Measurements from ENCODE around the gene FRMD6. TPM values are rescaled to one million over a fixed set of nuclear protein-coding genes. Genes with fewer than 3 reads are reported as not detected.

Gene FRMD6
- total RNA-seq, 1 experiment from 2014 or later: 9.6 TPM

DNA sequence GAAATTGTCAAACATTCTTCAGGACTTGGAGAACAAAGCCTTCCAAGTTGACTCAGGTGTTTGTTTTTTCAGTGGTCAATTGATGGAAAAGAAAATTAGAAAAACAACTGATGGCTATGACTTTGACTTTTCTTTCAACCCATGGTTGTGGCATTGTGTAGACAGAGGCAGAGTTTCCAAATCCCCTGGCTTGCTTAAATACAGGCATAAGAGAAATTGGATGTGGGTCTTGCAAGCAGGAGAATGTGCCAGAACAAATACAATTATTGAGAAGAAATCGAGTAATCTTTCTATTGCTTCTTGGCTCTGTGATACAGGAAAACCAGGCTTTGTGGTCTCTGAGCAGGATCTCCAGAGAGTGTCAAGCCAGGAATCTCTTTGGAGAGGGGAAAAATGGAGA lies 40.9 kb upstream of the FRMD6 start:
- no peak overlapping the region for H2BK12ac ChIP-seq (ENCODE audit: insufficient read length, low read depth, low read length)
- Mint-ChIP-seq H3K36me3 (ENCODE audit: insufficient read depth in 1 of 3, low read depth in 3 of 3) (no peaks in the 10 kb centered on the region), H3K27ac (no peak overlapping the region), H3K4me1 (peaks cover 5 to 17% of the 10 kb centered on the region in 2 experiments; a peak in 3 of 4 replicates), H3K9me3 (no peaks in the 10 kb centered on the region), H3K4me3 (no peak overlapping the region), H3K27me3 (ENCODE audit: low read depth) (no peaks in the 10 kb centered on the region; the same call in 1 of the 2 replicates)
- TF ChIP-seq, protein P1, sequence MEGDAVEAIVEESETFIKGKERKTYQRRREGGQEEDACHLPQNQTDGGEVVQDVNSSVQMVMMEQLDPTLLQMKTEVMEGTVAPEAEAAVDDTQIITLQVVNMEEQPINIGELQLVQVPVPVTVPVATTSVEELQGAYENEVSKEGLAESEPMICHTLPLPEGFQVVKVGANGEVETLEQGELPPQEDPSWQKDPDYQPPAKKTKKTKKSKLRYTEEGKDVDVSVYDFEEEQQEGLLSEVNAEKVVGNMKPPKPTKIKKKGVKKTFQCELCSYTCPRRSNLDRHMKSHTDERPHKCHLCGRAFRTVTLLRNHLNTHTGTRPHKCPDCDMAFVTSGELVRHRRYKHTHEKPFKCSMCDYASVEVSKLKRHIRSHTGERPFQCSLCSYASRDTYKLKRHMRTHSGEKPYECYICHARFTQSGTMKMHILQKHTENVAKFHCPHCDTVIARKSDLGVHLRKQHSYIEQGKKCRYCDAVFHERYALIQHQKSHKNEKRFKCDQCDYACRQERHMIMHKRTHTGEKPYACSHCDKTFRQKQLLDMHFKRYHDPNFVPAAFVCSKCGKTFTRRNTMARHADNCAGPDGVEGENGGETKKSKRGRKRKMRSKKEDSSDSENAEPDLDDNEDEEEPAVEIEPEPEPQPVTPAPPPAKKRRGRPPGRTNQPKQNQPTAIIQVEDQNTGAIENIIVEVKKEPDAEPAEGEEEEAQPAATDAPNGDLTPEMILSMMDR (conservative IDR thresholded peaks at IDR 0.05): no peak
- H3K23me2 ChIP-seq (ENCODE audit: insufficient read length, low read depth, low read length, poor library complexity, severe bottlenecking): no peaks in the 10 kb centered on the region
- no peak overlapping the region for H3K23ac ChIP-seq (ENCODE audit: insufficient read length, low read depth, low read length)
- H3K4ac ChIP-seq (ENCODE audit: low read depth, low read length): no peak overlapping the region
- H3K14ac ChIP-seq (ENCODE audit: insufficient read depth, low read length): no peak overlapping the region
- no peaks in the 10 kb centered on the region for H3K79me1 ChIP-seq (ENCODE audit: insufficient read depth, low read depth, low read length, poor library complexity, severe bottlenecking)
- no peak overlapping the region for H4K5ac ChIP-seq (ENCODE audit: insufficient read length, low read depth, low read length)
- no peaks in the 10 kb centered on the region for H3K9me3 ChIP-seq (ENCODE audit: control insufficient read depth, low read depth, low read length)
- H3K27me3 ChIP-seq (ENCODE audit: insufficient read depth, low read length): no peaks in the 10 kb centered on the region
- no peak overlapping the region for H3K9ac ChIP-seq (ENCODE audit: extremely low read depth, insufficient read length, low read length)
- no CpG with 5 or more reads among the region's 1 CpG for WGBS (ENCODE audit: extremely low coverage, insufficient read length, low lambda C conversion rate)
- H3K4me2 ChIP-seq (ENCODE audit: insufficient read depth, insufficient read length, low read length): no peak overlapping the region
- no peak overlapping the region for H4K91ac ChIP-seq (ENCODE audit: insufficient read length, low read depth, low read length)
- no peak overlapping the region for H3K27ac ChIP-seq (ENCODE audit: insufficient read length, low read depth, low read length)
- no peak overlapping the region for H3T11ph ChIP-seq (ENCODE audit: low read length)
- no peak overlapping the region for H2AK5ac ChIP-seq (ENCODE audit: insufficient read length, low read length)
- no peak overlapping the region for H2BK120ac ChIP-seq (ENCODE audit: low read depth, low read length, poor library complexity, severe bottlenecking)
- H2AFZ ChIP-seq (ENCODE audit: low read length): no peak overlapping the region
- H3K79me2 ChIP-seq (ENCODE audit: insufficient read depth, low read length): no peaks in the 10 kb centered on the region
- H3K56ac ChIP-seq (ENCODE audit: insufficient read length, low read depth, low read length): no peak overlapping the region
- no peak overlapping the region for H2BK15ac ChIP-seq (ENCODE audit: low read depth, low read length)
- no peaks in the 10 kb centered on the region for H3K4me1 ChIP-seq (ENCODE audit: insufficient read depth, low read length)
- no peak for DNase-seq
- H3K18ac ChIP-seq (ENCODE audit: insufficient read length, low read depth, low read length): no peak overlapping the region
- no peak overlapping the region for H4K8ac ChIP-seq (replicated peaks; ENCODE audit: insufficient read length, low read depth, low read length)
- no peak overlapping the region for H2BK5ac ChIP-seq (ENCODE audit: insufficient read length, low read length)
- no peaks in the 10 kb centered on the region for H4K20me1 ChIP-seq (ENCODE audit: control insufficient read depth, insufficient read depth, insufficient read length)
- no peak overlapping the region for H2BK20ac ChIP-seq (ENCODE audit: low read depth, low read length, poor library complexity, severe bottlenecking)

Data from H9 (cell line).